Activated effector memory CD4-positive, alpha-beta T cell treated with Interleukin-2 at 50 U/mL for 16 hours (primary cell): ENCODE results near the gene OGN.
"Not testable (repeated sequence)": the region's sequence is repeated elsewhere in the genome, so short reads cannot be mapped to it uniquely, and the experiment has no call there.

Source experiments
- DNase-seq: peaks from one replicate; pipeline ENCODE4 v3.0.0-alpha.2; 2020

OGN gene, protein sequence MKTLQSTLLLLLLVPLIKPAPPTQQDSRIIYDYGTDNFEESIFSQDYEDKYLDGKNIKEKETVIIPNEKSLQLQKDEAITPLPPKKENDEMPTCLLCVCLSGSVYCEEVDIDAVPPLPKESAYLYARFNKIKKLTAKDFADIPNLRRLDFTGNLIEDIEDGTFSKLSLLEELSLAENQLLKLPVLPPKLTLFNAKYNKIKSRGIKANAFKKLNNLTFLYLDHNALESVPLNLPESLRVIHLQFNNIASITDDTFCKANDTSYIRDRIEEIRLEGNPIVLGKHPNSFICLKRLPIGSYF

DNA sequence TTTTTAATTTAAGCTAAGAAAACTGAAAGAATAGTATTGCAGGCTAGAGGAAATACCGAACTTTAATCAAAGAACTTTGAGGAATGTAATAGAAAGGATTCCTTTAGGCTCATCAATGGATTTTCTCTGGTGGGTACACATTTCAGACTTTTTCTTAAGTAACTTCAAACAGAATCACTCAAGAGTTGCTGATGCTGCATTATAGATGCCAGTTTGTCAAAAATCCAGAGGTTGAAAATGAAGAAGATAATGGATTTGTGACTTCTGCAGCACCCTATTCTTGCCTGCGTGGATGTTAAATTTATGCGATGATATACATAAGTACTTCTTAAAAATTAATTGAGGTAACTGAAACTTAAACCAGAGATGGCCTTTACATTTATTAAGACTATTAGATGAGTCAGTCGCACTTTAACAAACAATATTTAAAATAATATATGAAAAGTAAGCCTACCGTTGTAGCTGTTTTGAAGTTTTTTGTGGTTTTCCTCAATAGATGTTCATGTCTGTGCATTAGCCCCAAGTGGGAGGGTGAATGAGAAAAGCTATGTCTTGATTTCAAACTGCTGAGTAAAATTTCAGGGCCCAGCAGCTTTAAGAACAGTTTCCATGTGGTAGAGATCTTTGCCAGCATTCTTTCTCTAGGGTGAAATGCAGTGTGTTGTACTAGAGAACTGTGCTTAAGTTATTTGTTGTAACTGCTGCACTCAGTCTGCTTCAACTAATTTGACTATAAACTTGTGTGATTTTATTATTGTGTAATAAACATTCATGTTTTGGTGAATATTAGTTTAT lies at the start of gene OGN:
TSS of gene OGN (minus strand) at position 537 of the 795 bp plus-strand sequence. CDS start 1,171 bp downstream, outside the sequence.
- DNase-seq: no peak

DNA sequence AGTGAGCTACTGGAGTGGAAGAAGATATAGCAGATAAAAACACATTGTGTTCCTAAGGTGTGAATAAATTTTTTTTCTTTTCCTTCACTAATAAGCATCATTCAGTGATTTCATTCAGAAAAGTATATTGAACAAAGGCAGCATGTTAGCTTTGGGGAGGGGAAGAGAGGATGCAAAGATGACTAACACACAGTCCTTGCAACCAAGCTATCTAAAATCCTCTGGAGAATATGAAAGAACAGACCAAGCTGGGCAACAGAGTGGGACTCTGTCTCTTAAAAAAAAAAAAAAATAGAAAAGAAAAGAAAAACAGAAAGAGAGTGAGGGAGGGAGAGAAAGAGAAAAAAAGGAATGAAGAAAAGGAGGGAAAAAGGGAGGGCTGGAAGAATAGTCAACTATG lies 42.2 kb upstream of the OGN start:
- DNase-seq: no peak

- DNase-seq: no peak
Observed at GRCh38 chr9:92444841-92445240, 40.5 kb upstream of the OGN start.

DNA sequence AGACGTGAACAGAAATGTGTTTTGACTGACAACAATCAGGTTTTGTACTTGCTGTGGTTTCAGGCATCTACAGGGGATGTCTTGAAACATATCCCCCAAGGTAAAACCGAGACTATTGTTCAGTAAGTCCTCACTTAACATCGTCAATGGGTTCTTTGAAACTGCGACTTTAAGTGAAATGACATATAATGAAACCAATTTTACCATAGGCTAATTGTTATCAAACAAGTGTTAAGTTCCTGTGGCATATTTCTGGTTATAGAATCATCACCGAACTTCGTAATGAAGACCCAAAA lies 36.3 kb upstream of the OGN start:
- DNase-seq: no peak

DNA sequence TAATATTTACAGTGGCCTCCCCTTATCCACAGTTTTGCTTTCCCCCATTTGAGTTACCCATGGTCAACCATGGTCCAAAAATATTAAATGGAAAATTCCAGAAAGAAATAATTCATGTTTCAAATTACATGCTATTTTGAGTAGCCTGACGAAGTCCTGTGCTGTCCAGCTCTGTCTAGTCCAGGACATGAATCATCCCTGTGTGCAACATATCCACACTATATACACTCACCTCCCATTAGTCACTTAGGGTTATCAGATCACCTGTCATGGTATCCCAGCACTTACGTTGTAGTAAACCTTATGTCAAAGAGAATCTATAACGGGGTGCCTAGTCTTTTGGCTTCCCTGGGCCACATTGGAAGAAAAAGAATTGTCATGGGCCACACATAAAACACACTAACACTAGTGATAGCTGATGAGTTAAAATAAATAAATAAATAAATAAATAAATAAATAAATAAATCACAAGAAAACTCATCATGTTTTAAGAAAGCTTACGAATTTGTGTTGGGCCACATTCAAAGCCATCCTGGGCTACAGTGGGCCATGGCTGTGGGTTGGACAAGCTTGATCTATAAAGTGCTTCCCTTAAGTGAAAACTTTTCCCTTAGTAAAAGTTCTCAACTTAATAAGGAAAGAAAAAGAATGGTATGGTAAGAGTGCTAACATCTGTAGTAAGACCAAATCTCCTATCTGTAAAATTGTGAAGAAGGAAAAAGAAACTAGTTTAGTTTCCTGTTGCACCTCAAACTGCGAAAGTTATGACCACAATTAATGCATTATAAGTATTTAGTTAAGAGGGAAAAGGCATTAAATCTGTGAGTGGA lies 35.8 kb upstream of the OGN start:
- no peak for DNase-seq

- DNase-seq: no peak
Observed at GRCh38 chr9:92438900-92439526, 34.6 kb upstream of the OGN start.

DNA sequence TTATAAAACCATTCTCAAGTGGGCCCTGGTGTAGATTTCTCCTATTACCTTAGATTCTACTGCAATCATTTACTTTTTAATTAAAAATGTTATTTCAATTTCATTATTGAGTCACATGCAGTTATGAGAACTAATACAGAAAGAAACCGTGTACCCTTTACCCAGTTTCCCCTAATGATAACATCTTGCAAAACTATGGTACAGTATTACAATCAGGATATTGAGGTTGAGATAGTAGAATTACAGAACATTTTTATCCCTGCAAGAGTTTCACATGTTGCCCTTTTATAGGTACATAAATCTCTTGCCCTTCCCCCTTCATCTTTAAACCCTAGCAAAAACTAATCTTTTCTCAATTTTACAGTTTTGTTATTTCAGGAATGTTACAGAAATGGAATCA lies 30.9 kb upstream of the OGN start:
- DNase-seq: no peak

DNA sequence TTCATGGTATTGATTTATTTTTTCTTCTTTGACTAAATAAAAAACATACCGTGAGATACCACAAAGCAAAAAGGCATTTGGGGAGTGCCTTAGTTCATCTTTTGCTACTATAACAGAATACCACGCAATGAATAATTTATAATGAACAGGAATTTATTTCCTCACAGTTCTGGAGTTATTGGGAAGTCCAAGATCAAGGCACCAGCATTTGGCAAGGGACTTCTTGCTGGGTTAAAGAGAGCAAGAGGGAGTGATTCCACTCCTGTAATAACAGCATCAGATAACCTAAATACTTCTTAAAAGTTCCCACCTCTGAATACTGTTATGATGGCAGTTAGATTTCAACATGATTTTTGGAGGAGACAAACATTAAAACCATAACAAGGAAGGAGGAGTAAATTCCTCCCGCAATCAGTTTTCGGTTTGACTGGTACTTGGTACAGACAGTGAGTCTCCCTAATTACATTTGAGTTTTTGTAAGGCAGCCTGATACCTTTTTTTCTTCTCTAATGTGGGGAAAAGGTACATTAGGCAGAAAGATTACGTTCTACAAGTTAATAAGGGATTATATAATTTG lies 28.7 kb upstream of the OGN start:
- no peak for DNase-seq

DNA sequence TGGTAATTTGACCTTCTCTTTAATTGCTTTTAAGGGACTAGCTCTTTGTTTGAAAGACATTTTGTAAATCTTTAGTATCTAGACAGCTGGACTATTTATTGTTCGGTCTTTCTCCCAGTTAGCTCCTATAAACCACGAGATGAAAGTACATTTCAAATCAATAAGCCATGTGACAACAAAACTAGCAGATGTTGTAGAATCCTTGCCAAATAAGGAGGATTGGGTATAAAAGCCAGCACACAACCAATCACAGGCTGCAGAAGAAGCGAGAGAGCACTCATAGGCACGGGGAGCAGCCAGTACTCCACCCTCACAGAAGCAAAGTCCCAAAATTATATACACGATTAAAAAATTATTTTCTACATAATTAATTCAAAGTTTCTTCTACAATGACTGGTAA lies 28.0 kb upstream of the OGN start:
- DNase-seq: no peak

- no peak for DNase-seq
Observed at GRCh38 chr9:92429836-92430235, 25.5 kb upstream of the OGN start.

- DNase-seq: no peak
Observed at GRCh38 chr9:92426501-92427145, 22.2 kb upstream of the OGN start.

DNA sequence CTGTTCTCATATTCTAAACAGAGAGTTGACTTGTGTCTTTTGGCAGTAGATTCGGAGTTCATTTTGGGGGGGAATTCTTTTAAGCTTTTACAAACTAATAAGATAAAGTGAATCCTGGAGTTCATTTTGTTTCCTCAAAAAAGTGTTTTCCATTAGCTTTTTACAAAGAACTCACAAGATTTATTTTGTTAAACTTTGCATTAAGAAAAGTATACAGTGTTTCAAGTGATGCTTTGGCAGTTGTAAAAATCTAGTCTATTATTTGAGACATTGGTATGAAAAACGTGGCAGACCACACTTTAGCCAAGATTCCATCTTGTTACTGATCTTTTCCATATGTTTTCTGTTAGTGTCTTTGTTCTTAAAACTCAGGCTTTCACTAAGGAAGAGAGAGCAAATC lies 21.1 kb upstream of the OGN start:
- DNase-seq: no peak

- no peak for DNase-seq
Observed at GRCh38 chr9:92424340-92424739, 20.0 kb upstream of the OGN start, which contains the start of gene OMD. TSS of gene OMD (minus strand) at chr9:92424471. CDS start at chr9:92417558, 6,913 bp downstream.

- no peak for DNase-seq
Observed at GRCh38 chr9:92423612-92424011, 19.2 kb upstream of the OGN start.

- no peak for DNase-seq
Observed at GRCh38 chr9:92422611-92423338, 18.4 kb upstream of the OGN start.

DNA sequence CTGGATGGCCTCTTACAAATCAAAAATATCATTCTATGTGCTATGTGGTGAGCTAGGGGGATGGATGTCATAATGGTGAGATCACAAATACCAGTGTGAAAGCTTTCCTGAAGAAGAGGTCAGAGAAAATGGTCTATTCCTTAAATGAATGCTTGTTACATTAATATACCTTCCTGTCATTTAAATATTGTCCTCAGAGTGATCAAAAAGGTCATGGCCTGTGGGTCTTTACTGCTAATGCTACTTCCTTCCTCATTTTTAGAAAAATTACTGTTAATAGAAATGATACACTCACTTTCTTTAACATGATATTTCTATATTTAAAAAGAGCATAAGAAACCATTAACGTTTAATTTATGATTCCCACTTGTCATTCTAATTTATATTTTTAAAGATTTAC lies 10.2 kb upstream of the OGN start:
- no peak for DNase-seq

DNA sequence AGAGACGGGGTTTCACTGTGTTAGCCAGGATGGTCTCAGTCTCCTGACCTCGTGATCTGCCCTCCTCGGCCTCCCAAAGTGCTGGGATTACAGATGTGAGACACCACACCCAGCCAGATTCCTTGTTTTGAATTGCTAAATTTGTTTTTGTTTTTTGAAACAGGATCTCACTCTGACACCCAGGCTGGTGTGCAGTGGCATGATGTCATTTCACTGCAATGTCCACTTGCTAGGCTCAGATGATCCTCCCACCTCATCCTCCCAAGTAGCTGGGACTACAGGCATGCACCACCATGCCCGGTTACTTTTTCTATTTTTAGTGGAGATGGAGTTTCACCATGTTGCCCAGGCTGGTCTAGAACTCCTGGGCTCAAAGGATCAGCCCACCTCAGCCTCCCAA lies 6.8 kb upstream of the OGN start:
- DNase-seq: not testable (repeated sequence)

DNA sequence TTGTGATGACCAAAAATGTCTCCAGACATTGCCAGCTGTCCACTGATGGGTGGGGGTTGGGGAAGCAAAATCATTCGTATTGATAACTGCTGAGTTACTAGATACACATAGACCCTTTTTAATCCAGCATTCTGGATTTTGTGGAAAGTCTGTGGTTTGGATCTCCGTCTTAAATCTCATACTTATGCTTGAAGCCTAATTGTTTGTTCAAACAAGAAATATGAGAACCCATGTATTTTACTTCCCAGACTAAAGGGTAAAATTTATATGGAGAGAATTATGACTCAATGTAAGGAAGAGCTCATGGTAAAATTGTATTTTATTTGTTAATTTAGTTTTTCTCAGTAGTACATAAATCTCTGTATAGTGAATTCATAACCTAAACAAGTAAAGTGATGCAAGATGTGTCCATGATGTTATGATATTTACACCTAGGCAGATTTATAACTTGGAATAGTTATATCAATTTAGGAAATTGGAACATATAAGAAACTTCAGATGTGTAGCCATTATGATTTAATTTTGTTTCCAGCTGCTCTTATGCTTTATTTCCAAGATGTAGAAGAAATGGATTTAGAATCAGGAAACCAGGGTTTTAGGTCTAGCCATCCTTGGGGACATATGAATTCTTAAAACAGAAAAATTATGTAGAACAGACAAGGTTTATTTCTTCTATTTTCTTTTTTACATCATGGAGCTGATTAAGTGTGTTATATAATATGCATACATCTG lies 4.5 kb upstream of the OGN start:
- DNase-seq: no peak

- no peak for DNase-seq
Observed at GRCh38 chr9:92407818-92408217, 3.4 kb upstream of the OGN start.

- peak; percentile 11 for DNase-seq
Observed at GRCh38 chr9:92406477-92406876, 2.1 kb upstream of the OGN start.

DNA sequence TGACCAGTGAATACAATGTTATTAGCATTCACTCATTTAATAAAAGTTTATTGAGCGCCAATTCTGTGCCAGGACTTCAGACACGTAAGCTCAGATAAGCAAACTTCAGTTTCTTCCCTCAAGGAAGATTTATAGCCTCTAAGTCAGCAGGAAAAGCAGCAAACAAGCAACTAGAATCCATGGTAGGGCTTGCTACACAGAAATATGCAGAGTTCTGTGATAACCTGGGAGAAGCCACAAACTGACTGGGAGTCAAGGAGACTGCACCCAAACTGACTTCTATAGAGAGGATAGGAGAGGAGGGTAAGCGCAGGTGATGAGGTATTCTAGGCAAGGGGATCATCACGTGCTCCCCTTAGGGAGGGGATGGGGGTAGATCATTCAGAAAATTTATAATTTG lies 1.4 kb upstream of the OGN start:
- DNase-seq: no peak
